GM12878 (cell line): Measurements from ENCODE around the gene SLC13A2.
"Not testable (repeated sequence)": the region's sequence is repeated elsewhere in the genome, so short reads cannot be mapped to it uniquely, and the experiment has no call there.

Source experiments
- FOS ChIP-seq: IDR thresholded peaks from 3 replicates; pipeline ENCODE4 v1.6.1; 2011; ENCODE audit warnings: borderline replicate concordance; ENCODE audit not compliant: insufficient read length; ENCODE audit errors: extremely low read depth
- GABPA ChIP-seq: IDR thresholded peaks from 2 replicates; pipeline ENCODE4 v1.6.1; 2014; ENCODE audit warnings: antibody characterized with exemption, low read depth, mild to moderate bottlenecking, inconsistent platforms
- JUND ChIP-seq: IDR thresholded peaks from 2 replicates; pipeline ENCODE4 v1.6.1; 2012; ENCODE audit warnings: low read depth, mild to moderate bottlenecking, low read length, improper control_type of control experiment, moderate library complexity
- NR2F1 ChIP-seq: fragments of 450-650 bp; conservative IDR thresholded peaks from 2 replicates; pipeline ENCODE4 v1.6.1; 2017; ENCODE audit warnings: mild to moderate bottlenecking
- TF ChIP-seq, protein P1 (sequence below), 3 experiments: IDR thresholded peaks in 2 of 3; conservative IDR thresholded peaks in 1 of 3; 2 replicates each; pipeline ENCODE4 v1.5.1; 2011; ENCODE audit warnings: low read depth in 3 of 3, low read length in 3 of 3, mild to moderate bottlenecking in 3 of 3, control low read depth in 2 of 3, moderate library complexity in 2 of 3, inconsistent platforms in 1 of 3, mixed read lengths in 1 of 3; ENCODE audit not compliant: control insufficient read depth in 2 of 3, insufficient read depth in 1 of 3; ENCODE audit errors: extremely low read depth in 1 of 3
- TF ChIP-seq, protein P2 (sequence below): fragments of 450-650 bp; IDR thresholded peaks from 2 replicates; pipeline ENCODE4 v1.6.1; 2018; ENCODE audit warnings: mild to moderate bottlenecking, low read depth, moderate library complexity; ENCODE audit not compliant: partially characterized antibody

DNA sequence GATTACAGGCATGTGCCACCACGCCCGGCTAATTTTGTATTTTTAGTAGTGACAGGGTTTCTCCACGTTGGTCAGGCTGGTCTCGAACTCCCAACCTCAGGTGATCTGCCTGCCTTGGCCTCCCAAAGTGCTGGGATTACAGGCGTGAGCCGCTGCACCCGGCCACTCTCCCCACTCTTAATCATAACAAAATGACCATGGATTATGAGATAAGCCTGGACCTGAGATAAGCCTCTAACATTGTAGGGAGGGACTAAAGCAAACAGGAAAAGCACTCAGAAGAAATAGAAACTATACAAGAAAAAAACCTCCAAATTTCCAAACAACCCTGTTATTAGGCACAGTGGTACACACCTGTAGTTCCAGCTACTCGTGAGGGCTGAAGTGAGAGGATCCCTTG is 39.1 kb upstream of the SLC13A2 start:
- TF ChIP-seq GABPA, NR2F1, FOS, JUND: not testable (repeated sequence)
- TF ChIP-seq, protein P1, sequence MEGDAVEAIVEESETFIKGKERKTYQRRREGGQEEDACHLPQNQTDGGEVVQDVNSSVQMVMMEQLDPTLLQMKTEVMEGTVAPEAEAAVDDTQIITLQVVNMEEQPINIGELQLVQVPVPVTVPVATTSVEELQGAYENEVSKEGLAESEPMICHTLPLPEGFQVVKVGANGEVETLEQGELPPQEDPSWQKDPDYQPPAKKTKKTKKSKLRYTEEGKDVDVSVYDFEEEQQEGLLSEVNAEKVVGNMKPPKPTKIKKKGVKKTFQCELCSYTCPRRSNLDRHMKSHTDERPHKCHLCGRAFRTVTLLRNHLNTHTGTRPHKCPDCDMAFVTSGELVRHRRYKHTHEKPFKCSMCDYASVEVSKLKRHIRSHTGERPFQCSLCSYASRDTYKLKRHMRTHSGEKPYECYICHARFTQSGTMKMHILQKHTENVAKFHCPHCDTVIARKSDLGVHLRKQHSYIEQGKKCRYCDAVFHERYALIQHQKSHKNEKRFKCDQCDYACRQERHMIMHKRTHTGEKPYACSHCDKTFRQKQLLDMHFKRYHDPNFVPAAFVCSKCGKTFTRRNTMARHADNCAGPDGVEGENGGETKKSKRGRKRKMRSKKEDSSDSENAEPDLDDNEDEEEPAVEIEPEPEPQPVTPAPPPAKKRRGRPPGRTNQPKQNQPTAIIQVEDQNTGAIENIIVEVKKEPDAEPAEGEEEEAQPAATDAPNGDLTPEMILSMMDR (IDR thresholded peaks at IDR 0.05 in 2 of 3, conservative IDR thresholded peaks at IDR 0.05 in 1 of 3; ENCODE audit: control insufficient read depth in 2 of 3, extremely low read depth in 1 of 3, insufficient read depth in 1 of 3, low read depth in 3 of 3, low read length in 3 of 3) = not testable (repeated sequence)
- TF ChIP-seq, protein P2, sequence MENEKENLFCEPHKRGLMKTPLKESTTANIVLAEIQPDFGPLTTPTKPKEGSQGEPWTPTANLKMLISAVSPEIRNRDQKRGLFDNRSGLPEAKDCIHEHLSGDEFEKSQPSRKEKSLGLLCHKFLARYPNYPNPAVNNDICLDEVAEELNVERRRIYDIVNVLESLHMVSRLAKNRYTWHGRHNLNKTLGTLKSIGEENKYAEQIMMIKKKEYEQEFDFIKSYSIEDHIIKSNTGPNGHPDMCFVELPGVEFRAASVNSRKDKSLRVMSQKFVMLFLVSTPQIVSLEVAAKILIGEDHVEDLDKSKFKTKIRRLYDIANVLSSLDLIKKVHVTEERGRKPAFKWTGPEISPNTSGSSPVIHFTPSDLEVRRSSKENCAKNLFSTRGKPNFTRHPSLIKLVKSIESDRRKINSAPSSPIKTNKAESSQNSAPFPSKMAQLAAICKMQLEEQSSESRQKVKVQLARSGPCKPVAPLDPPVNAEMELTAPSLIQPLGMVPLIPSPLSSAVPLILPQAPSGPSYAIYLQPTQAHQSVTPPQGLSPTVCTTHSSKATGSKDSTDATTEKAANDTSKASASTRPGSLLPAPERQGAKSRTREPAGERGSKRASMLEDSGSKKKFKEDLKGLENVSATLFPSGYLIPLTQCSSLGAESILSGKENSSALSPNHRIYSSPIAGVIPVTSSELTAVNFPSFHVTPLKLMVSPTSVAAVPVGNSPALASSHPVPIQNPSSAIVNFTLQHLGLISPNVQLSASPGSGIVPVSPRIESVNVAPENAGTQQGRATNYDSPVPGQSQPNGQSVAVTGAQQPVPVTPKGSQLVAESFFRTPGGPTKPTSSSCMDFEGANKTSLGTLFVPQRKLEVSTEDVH = not testable (repeated sequence)
